ENCODE data around the gene THYN1.

The THYN1 gene

DNA sequence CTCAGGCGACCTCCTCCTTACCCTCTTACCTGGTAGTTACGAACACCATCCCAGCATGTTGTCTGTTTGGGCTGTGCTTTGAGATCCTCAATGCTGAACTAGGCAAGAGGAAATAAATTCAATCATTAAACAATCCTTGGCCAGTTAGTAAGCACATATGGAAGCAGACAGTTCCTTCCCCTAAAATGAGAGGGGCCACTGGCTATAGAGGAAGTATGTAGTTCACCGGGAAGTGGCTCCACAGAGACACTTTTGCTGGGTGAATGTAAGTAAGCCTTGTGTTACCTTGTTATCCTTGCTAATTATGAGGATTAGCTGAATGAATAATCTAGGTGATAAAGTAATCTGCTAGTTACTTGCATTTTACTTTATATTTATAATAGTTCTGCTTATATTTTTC lies 2.9 kb downstream of the THYN1 start:
- Histone ChIP-seq H3K27me3 (replicated peaks; ENCODE audit: insufficient read depth, low read length) (no peaks in the 10 kb centered on the region), H3K4me3 (ENCODE audit: low read length) (no peak overlapping the region), H3F3A (ENCODE audit: insufficient read depth, low read length) (peaks cover 18% of the 10 kb centered on the region; the same call in 1 of the 2 replicates), H3K9me3 (replicated peaks; ENCODE audit: insufficient read depth, low read length) (no peaks in the 10 kb centered on the region), H3K36me3 (replicated peaks; ENCODE audit: insufficient read depth, low read length) (0 out of 2 replicates have a peak, but pooled peaks cover 6% of the 10 kb centered on the region), H4K20me1 (ENCODE audit: insufficient read depth, low read length) (no peaks in the 10 kb centered on the region), H3K4me1 (ENCODE audit: low read length) (peaks cover 28% of the 10 kb centered on the region), H2AFZ (ENCODE audit: low read length) (no peak overlapping the region), H3K9me2 (replicated peaks; ENCODE audit: insufficient read depth, low read length) (no peaks in the 10 kb centered on the region), H3K27ac (ENCODE audit: low read length) (no peak overlapping the region), H3K9ac (ENCODE audit: low read length) (no peak overlapping the region), H3K79me2 (ENCODE audit: low read length) (peaks cover 27% of the 10 kb centered on the region), H3K4me2 (ENCODE audit: low read depth, low read length) (no peak overlapping the region)
- no peak for TF ChIP-seq EZH2 (optimal IDR thresholded peaks at IDR 0.05; ENCODE audit: low read depth, low read length)
- TF ChIP-seq EZH2phosphoT487 (IDR thresholded peaks at IDR 0.05; ENCODE audit: low read length), result no peak
- TF ChIP-seq, protein P1, sequence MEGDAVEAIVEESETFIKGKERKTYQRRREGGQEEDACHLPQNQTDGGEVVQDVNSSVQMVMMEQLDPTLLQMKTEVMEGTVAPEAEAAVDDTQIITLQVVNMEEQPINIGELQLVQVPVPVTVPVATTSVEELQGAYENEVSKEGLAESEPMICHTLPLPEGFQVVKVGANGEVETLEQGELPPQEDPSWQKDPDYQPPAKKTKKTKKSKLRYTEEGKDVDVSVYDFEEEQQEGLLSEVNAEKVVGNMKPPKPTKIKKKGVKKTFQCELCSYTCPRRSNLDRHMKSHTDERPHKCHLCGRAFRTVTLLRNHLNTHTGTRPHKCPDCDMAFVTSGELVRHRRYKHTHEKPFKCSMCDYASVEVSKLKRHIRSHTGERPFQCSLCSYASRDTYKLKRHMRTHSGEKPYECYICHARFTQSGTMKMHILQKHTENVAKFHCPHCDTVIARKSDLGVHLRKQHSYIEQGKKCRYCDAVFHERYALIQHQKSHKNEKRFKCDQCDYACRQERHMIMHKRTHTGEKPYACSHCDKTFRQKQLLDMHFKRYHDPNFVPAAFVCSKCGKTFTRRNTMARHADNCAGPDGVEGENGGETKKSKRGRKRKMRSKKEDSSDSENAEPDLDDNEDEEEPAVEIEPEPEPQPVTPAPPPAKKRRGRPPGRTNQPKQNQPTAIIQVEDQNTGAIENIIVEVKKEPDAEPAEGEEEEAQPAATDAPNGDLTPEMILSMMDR (IDR thresholded peaks at IDR 0.05; ENCODE audit: low read length), result no peak
- DNase-seq, result no peak

DNA sequence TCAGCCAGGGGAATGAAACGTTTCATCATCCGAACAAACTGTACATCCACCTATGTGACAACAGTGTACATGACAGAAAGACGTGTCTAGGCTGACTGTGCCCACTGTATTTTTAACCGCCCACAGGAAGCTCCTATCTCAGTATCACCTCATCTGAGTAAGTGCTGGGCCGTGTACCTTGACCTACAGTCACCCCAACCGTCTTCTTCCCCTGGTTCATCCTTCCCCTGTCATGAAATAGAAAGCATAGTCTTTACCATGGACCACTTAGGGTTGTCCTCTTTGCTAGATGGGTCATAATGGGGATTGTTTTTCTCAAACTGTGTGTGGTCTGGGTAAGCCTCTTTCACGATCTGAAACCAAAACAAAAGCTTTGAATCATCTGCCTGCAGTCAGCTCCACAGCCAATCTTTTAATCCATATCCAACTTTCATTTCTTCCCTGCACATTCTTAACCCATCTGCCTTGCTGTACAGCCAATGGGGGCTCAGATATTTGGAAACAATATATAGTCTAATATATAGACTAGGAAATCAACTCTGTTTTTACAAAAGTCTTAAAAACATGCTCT lies 4.2 kb downstream of the THYN1 start:
- 0 out of 2 replicates have a peak, but pooled peaks cover 6% of the 10 kb centered on the region for H3K36me3 ChIP-seq (replicated peaks; ENCODE audit: insufficient read depth, low read length)
- H3K79me2 ChIP-seq (ENCODE audit: low read length), result peaks cover 15% of the 10 kb centered on the region
- peak; percentile 80 for DNase-seq
- H3K9me2 ChIP-seq (replicated peaks; ENCODE audit: insufficient read depth, low read length), result no peaks in the 10 kb centered on the region
- peak overlapping the region; percentile 18; the same call in 1 of the 2 replicates for H3K4me3 ChIP-seq (ENCODE audit: low read length)
- peaks cover 24% of the 10 kb centered on the region for H3K4me1 ChIP-seq (ENCODE audit: low read length)
- no peaks in the 10 kb centered on the region for H3K27me3 ChIP-seq (replicated peaks; ENCODE audit: insufficient read depth, low read length)
- H3F3A ChIP-seq (ENCODE audit: insufficient read depth, low read length), result peaks cover 18% of the 10 kb centered on the region; the same call in 1 of the 2 replicates
- H3K4me2 ChIP-seq (ENCODE audit: low read depth, low read length), result peak overlapping the region; percentile 63
- H4K20me1 ChIP-seq (ENCODE audit: insufficient read depth, low read length), result no peaks in the 10 kb centered on the region
- H2AFZ ChIP-seq (ENCODE audit: low read length), result no peak overlapping the region; the same call in 1 of the 2 replicates
- TF ChIP-seq, protein P1 (IDR thresholded peaks at IDR 0.05; ENCODE audit: low read length), result no peak
- no peak for TF ChIP-seq EZH2phosphoT487 (IDR thresholded peaks at IDR 0.05; ENCODE audit: low read length)
- H3K9ac ChIP-seq (ENCODE audit: low read length), result peak overlapping the region; percentile 6; the same call in 1 of the 2 replicates
- H3K27ac ChIP-seq (ENCODE audit: low read length), result peak overlapping the region; percentile 70; the same call in 1 of the 2 replicates
- no peaks in the 10 kb centered on the region for H3K9me3 ChIP-seq (replicated peaks; ENCODE audit: insufficient read depth, low read length)

DNA sequence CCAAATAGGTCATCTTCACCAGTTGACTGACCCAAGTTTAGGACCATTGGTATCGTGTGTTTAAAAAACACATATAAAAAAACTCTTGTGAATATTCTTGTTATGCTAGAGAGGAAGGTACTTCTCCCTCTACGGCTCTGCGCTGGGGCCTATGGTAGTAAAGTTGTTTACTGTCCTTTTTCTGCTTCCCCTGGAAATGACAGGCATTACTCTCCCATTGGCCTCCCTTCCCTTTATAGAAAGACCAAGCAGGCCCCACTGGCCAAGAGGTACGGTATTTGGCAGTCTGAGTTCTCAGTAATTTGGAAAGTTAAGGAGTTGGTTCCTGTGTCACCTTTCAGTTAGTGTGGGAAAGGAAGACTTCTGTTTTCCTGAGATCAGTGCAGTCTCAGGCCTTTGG lies 6.5 kb downstream of the THYN1 start:
- Histone ChIP-seq H3K9me2 (replicated peaks; ENCODE audit: insufficient read depth, low read length) (no peaks in the 10 kb centered on the region), H3K4me3 (ENCODE audit: low read length) (no peak overlapping the region), H3K79me2 (ENCODE audit: low read length) (peaks cover under 1% of the 10 kb centered on the region; the same call in 1 of the 2 replicates), H3K36me3 (replicated peaks; ENCODE audit: insufficient read depth, low read length) (peaks cover 6% of the 10 kb centered on the region; the same call in 1 of the 2 replicates), H3K4me1 (ENCODE audit: low read length) (peaks cover 21% of the 10 kb centered on the region), H3F3A (ENCODE audit: insufficient read depth, low read length) (peaks cover 18% of the 10 kb centered on the region; the same call in 1 of the 2 replicates), H4K20me1 (ENCODE audit: insufficient read depth, low read length) (no peaks in the 10 kb centered on the region), H3K9ac (ENCODE audit: low read length) (no peak overlapping the region), H3K9me3 (replicated peaks; ENCODE audit: insufficient read depth, low read length) (no peaks in the 10 kb centered on the region), H2AFZ (ENCODE audit: low read length) (no peak overlapping the region), H3K27ac (ENCODE audit: low read length) (no peak overlapping the region), H3K27me3 (replicated peaks; ENCODE audit: insufficient read depth, low read length) (no peaks in the 10 kb centered on the region), H3K4me2 (ENCODE audit: low read depth, low read length) (no peak overlapping the region)
- DNase-seq, result no peak
- TF ChIP-seq, protein P1 (IDR thresholded peaks at IDR 0.05; ENCODE audit: low read length), result no peak
- TF ChIP-seq EZH2 (optimal IDR thresholded peaks at IDR 0.05; ENCODE audit: low read depth, low read length), result no peak
- TF ChIP-seq EZH2phosphoT487 (IDR thresholded peaks at IDR 0.05; ENCODE audit: low read length), result no peak

Data from MM.1S (cell line).